ENCODE results near the gene RAB5A. TPM values are rescaled to one million over a fixed set of nuclear protein-coding genes. Genes with fewer than 3 reads are reported as not detected.

The RAB5A gene
- polyA plus RNA-seq, 1 of the 3 experiments (the other 2 are of a cell fraction): 31.0 TPM

DNA sequence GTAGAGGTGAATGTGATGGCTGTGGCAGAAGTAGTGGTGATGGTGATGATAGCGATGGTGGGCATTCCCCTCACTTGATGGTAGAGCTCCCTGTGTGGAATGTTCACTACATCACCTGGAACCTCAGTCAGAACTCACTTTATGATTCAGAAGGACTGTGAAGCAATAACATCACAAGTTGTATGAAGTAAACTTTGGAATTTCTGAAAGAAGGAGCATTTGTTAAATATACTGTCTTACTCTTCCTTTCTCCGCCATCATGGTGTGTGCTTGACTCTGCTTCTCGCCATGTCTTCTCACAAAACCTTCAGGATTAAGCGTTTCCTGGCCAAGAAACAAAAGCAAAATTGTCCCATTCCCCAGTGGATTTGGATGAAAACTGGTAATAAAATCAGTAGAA lies 65.3 kb downstream of the RAB5A start, which contains the start of gene PP2D1 (continued):
- TF ChIP-seq, protein P1, sequence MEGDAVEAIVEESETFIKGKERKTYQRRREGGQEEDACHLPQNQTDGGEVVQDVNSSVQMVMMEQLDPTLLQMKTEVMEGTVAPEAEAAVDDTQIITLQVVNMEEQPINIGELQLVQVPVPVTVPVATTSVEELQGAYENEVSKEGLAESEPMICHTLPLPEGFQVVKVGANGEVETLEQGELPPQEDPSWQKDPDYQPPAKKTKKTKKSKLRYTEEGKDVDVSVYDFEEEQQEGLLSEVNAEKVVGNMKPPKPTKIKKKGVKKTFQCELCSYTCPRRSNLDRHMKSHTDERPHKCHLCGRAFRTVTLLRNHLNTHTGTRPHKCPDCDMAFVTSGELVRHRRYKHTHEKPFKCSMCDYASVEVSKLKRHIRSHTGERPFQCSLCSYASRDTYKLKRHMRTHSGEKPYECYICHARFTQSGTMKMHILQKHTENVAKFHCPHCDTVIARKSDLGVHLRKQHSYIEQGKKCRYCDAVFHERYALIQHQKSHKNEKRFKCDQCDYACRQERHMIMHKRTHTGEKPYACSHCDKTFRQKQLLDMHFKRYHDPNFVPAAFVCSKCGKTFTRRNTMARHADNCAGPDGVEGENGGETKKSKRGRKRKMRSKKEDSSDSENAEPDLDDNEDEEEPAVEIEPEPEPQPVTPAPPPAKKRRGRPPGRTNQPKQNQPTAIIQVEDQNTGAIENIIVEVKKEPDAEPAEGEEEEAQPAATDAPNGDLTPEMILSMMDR (IDR thresholded peaks at IDR 0.05): no peak
- no peak for TF ChIP-seq EZH2phosphoT487 (IDR thresholded peaks at IDR 0.05; ENCODE audit: borderline replicate concordance, low read depth)
- no peak for TF ChIP-seq GABPA (IDR thresholded peaks at IDR 0.05; ENCODE audit: low read depth)
- TF ChIP-seq SMC3 (IDR thresholded peaks at IDR 0.05; ENCODE audit: low read depth, low read length): no peak
- TF ChIP-seq MAX (IDR thresholded peaks at IDR 0.05; ENCODE audit: low read depth): no peak
- TF ChIP-seq FOXJ3 (CRISPR knock-in tag; IDR thresholded peaks at IDR 0.05): no peak
- no peak for TF ChIP-seq RCOR1 (IDR thresholded peaks at IDR 0.05; ENCODE audit: low read length)
- TF ChIP-seq, protein P2, sequence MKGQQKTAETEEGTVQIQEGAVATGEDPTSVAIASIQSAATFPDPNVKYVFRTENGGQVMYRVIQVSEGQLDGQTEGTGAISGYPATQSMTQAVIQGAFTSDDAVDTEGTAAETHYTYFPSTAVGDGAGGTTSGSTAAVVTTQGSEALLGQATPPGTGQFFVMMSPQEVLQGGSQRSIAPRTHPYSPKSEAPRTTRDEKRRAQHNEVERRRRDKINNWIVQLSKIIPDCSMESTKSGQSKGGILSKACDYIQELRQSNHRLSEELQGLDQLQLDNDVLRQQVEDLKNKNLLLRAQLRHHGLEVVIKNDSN (IDR thresholded peaks at IDR 0.05; ENCODE audit: borderline replicate concordance, low read depth): no peak

- H4K20me1 ChIP-seq (ENCODE audit: insufficient read depth): no peaks in the 10 kb centered on the region
- TF ChIP-seq FOXJ3 (CRISPR knock-in tag; IDR thresholded peaks at IDR 0.05): no peak
- TF ChIP-seq CHD2 (IDR thresholded peaks at IDR 0.05; ENCODE audit: low read length, partially characterized antibody): no peak
- TF ChIP-seq, protein P3, sequence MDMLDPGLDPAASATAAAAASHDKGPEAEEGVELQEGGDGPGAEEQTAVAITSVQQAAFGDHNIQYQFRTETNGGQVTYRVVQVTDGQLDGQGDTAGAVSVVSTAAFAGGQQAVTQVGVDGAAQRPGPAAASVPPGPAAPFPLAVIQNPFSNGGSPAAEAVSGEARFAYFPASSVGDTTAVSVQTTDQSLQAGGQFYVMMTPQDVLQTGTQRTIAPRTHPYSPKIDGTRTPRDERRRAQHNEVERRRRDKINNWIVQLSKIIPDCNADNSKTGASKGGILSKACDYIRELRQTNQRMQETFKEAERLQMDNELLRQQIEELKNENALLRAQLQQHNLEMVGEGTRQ (IDR thresholded peaks at IDR 0.05; ENCODE audit: borderline replicate concordance, low read depth, low read length): no peak
- no peak for TF ChIP-seq TEAD4 (IDR thresholded peaks at IDR 0.05; ENCODE audit: borderline replicate concordance, insufficient read depth)
- TF ChIP-seq MXI1 (IDR thresholded peaks at IDR 0.05; ENCODE audit: low read depth, low read length): no peak
- TF ChIP-seq NFIC (IDR thresholded peaks at IDR 0.05; ENCODE audit: borderline replicate concordance): no peak
- no peak for TF ChIP-seq MAX (IDR thresholded peaks at IDR 0.05; ENCODE audit: low read depth)
- TF ChIP-seq, protein P4, sequence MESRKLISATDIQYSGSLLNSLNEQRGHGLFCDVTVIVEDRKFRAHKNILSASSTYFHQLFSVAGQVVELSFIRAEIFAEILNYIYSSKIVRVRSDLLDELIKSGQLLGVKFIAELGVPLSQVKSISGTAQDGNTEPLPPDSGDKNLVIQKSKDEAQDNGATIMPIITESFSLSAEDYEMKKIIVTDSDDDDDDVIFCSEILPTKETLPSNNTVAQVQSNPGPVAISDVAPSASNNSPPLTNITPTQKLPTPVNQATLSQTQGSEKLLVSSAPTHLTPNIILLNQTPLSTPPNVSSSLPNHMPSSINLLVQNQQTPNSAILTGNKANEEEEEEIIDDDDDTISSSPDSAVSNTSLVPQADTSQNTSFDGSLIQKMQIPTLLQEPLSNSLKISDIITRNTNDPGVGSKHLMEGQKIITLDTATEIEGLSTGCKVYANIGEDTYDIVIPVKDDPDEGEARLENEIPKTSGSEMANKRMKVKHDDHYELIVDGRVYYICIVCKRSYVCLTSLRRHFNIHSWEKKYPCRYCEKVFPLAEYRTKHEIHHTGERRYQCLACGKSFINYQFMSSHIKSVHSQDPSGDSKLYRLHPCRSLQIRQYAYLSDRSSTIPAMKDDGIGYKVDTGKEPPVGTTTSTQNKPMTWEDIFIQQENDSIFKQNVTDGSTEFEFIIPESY (IDR thresholded peaks at IDR 0.05; ENCODE audit: borderline replicate concordance, low read depth): no peak
- no peak for TF ChIP-seq MEF2A (IDR thresholded peaks at IDR 0.05; ENCODE audit: borderline replicate concordance, low read depth)
- TF ChIP-seq POLR2AphosphoS5 (IDR thresholded peaks at IDR 0.05; ENCODE audit: low read depth, low read length): no peak
- TF ChIP-seq RCOR1 (IDR thresholded peaks at IDR 0.05; ENCODE audit: low read length): no peak
- no peak for TF ChIP-seq EZH2phosphoT487 (IDR thresholded peaks at IDR 0.05; ENCODE audit: borderline replicate concordance, low read depth)
- TF ChIP-seq SMC3 (IDR thresholded peaks at IDR 0.05; ENCODE audit: low read depth, low read length): no peak
- TF ChIP-seq, protein P5, sequence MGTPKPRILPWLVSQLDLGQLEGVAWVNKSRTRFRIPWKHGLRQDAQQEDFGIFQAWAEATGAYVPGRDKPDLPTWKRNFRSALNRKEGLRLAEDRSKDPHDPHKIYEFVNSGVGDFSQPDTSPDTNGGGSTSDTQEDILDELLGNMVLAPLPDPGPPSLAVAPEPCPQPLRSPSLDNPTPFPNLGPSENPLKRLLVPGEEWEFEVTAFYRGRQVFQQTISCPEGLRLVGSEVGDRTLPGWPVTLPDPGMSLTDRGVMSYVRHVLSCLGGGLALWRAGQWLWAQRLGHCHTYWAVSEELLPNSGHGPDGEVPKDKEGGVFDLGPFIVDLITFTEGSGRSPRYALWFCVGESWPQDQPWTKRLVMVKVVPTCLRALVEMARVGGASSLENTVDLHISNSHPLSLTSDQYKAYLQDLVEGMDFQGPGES (IDR thresholded peaks at IDR 0.05; ENCODE audit: low read depth, low read length): no peak
- TF ChIP-seq GABPA (IDR thresholded peaks at IDR 0.05; ENCODE audit: low read depth): no peak
- TF ChIP-seq FOXM1 (IDR thresholded peaks at IDR 0.05; ENCODE audit: low read depth): no peak
- no peaks in the 10 kb centered on the region for H3K36me3 ChIP-seq (replicated peaks in 1 of 2; ENCODE audit: control insufficient read depth in 1 of 2, insufficient read depth in 2 of 2, low read length in 1 of 2)
- H3K27ac ChIP-seq (ENCODE audit: low read depth in 2 of 2, low read length in 1 of 2): no peak overlapping the region
- H3F3A ChIP-seq (replicated peaks; ENCODE audit: insufficient read depth): no peaks in the 10 kb centered on the region
- H3K9me3 ChIP-seq: no peaks in the 10 kb centered on the region
- no peak for DNase-seq
- no peak overlapping the region for H2AFZ ChIP-seq (ENCODE audit: low read depth)
- H3K27me3 ChIP-seq (ENCODE audit: insufficient read depth): no peaks in the 10 kb centered on the region
- no peaks in the 10 kb centered on the region for H3K9me2 ChIP-seq
- H3K4me1 ChIP-seq (ENCODE audit: control insufficient read depth in 1 of 2, insufficient read depth in 2 of 2, low read depth in 1 of 2, low read length in 1 of 2): peaks cover 0 to 3% of the 10 kb centered on the region in 2 experiments; a peak in 1 of 4 replicates
- ChIA-PET CTCF (no interaction called here), POLR2A (no interaction called here)
- no peak overlapping the region for H3K4me2 ChIP-seq
- no peak overlapping the region for H3K9ac ChIP-seq
- 65% methylated on average over 1 of the region's 1 CpG for WGBS (ENCODE audit: low lambda C conversion rate)
- no peak overlapping the region for H3K4me3 ChIP-seq (ENCODE audit: low read depth in 2 of 2, low read length in 1 of 2)
- no peaks in the 10 kb centered on the region for H3K79me2 ChIP-seq (ENCODE audit: insufficient read depth)
Observed at GRCh38 chr3:20013396-20013795, 66.5 kb downstream of the RAB5A start.

Measured in SK-N-SH (cell line).